ENCODE results near the gene RAD23B. TPM values are rescaled to one million over a fixed set of nuclear protein-coding genes. Genes with fewer than 3 reads are reported as not detected.

Gene RAD23B
- polyA plus RNA-seq, 3 donors = 129 to 135 (median 130) TPM

DNA sequence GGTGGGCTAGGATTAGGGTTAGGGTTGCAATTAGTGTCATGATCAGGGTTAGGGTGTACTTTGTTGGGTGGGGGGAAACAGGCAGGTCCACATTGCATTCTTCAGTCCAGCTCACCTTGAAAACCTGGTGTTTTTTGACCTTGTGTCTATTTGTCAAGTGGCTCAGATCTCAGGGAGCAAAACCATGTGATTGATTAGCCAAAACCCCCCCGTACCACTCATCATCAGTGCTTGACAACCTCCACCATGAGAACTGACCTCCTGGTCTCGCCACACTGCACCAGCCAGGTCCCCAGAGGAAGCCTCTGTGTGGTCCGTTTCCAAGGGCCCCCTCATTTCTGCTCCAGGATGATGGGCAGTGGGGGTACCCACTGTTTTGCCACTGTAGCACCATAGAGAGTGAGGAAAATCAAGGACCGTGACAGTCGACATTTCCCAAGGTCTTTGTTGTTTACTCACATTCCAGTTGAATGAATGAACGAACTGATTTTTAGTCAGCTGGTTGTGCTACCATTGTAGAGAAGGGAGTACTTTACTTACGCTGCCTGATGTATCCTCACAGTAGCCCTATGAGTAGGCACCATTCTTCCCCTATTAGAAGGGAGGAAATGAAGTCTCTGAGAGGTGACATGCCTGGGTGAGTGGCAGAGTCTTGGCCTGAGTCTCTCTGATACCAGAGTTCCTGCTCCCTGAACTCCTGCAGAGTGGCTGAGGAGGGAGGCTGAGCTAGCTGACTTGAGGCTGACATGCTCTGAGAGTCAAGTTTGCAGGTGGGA lies 84.8 kb downstream of the RAD23B start:
- DNase-seq = no peak

GRCh38 chr9:107368696-107369095 lies 85.6 kb downstream of the RAD23B start:
- no peak for DNase-seq

DNA sequence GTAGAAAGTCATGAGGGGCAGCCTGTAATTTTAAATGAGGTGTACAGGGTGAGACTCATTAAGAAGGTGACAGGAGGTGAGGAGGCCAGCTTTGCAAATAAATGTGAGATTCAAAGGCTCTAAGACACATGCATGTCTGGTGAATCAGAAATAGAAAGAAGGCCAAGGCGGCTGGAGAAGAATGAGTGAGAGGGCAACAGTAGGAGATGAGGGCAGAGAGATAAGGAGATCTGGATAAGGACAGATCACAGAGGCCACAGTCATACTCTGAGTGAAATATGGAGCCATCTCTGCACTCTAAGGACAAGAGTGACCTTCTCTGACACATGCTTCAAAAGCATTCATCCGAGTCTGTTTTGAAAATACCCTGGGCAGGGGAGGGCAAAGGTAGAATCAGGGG lies 90.7 kb downstream of the RAD23B start:
- no peak for DNase-seq

GRCh38 chr9:107375001-107375400 lies 91.9 kb downstream of the RAD23B start:
- DNase-seq = no peak

DNA sequence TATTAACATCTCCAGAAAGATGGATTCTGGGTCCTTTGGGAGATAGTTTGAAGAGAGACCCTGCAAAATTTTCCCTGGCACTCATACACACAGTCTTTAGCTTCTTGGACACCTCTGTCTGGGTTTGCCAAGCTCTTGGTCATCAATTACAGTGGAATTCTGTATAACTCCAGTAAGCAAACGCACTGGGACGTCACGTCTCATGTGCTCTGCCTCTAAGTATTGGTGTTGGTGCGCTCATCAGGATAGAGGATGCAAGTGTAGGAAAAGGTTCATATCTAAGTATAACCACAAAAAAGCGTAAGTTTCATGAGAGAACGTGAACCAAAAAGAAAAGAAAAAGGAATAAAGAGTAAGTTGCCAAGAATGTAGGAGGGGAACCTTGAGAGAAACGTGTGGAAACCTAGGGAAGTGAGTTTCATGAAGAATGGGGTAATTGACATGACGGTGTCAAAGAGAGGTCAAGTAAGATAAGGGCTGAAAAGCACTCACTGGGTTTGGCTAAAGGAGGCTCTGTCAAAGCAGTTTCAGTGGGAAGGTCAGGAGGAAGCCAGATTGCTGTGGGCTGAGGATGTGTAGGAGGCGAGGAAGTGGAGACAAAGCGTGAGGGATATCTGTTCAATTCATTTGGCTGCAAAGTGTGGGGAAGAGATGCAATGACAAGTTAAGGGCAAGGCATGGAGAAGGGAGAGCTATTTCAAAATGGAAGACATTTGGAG lies 92.7 kb downstream of the RAD23B start:
- DNase-seq = no peak

- no peak for DNase-seq
These were observed 94.9 kb downstream of the RAD23B start for GRCh38 chr9:107378006-107378405.

Other genes starting within 250 kb of the RAD23B start
- 1 to 10 TPM; 6.4 to 7.0 (median 6.4) TPM for gene KLF4, start 206.5 kb downstream of the RAD23B start, polyA plus RNA-seq (ENCODE audit: insufficient read length in 3 of 3)